Endothelial cell (in vitro differentiated cells): ENCODE data around the gene USF1. TPM values are rescaled to one million over a fixed set of nuclear protein-coding genes. Genes with fewer than 3 reads are reported as not detected.

Experiments
- DNase-seq: peaks from one replicate; pipeline ENCODE4 v3.0.0; 2021; ENCODE audit warnings: low spot score
- H3K27ac Mint-ChIP-seq: one replicate; pipeline ENCODE4 v1.8.0; 2021; ENCODE audit warnings: mixed read lengths, inconsistent platforms; ENCODE audit not compliant: unreplicated experiment
- H3K27me3 Mint-ChIP-seq: one replicate; pipeline ENCODE4 v1.8.0; 2021; ENCODE audit warnings: mild to moderate bottlenecking, moderate library complexity, mixed read lengths, inconsistent platforms; ENCODE audit not compliant: unreplicated experiment
- H3K36me3 Mint-ChIP-seq: one replicate; pipeline ENCODE4 v1.8.0; 2021; ENCODE audit warnings: mild to moderate bottlenecking, low read depth, mixed read lengths, inconsistent platforms; ENCODE audit not compliant: unreplicated experiment
- H3K4me1 Mint-ChIP-seq: one replicate; pipeline ENCODE4 v1.8.0; 2021; ENCODE audit warnings: mild to moderate bottlenecking, mixed read lengths, inconsistent platforms; ENCODE audit not compliant: unreplicated experiment
- H3K4me3 Mint-ChIP-seq: one replicate; pipeline ENCODE4 v1.8.0; 2021; ENCODE audit warnings: mild to moderate bottlenecking, mixed read lengths, inconsistent platforms; ENCODE audit not compliant: unreplicated experiment
- H3K9me3 Mint-ChIP-seq: one replicate; pipeline ENCODE4 v1.8.0; 2021; ENCODE audit warnings: mixed read lengths, inconsistent platforms; ENCODE audit not compliant: unreplicated experiment
- total RNA-seq: library from RNA; stranded (reverse); fragmentation: NEBNext Ultra II Directional; extraction: Animal tissue kit (Norgen Biotek cat#: 25700); gene quantifications from one replicate; pipeline ENCODE4 v1.2.1, GENCODE V29; 2021; ENCODE audit not compliant: unreplicated experiment
- TF ChIP-seq, protein P1 (sequence below): fragments of 200-600 bp; sonication (generic); IDR thresholded peaks from one replicate; pipeline ENCODE4 v1.5.0; 2021; ENCODE audit warnings: antibody characterized with exemption; ENCODE audit not compliant: unreplicated experiment

The USF1 gene
- total RNA-seq, 1 donor from 2014 or later, result 121 TPM

- Mint-ChIP-seq H3K9me3 (no peaks in the 10 kb centered on the region), H3K4me3 (no peak overlapping the region), H3K27me3 (peaks cover 20% of the 10 kb centered on the region), H3K27ac (no peak overlapping the region), H3K36me3 (no peaks in the 10 kb centered on the region), H3K4me1 (peaks cover 7% of the 10 kb centered on the region)
- DNase-seq, result no peak
- TF ChIP-seq, protein P1, sequence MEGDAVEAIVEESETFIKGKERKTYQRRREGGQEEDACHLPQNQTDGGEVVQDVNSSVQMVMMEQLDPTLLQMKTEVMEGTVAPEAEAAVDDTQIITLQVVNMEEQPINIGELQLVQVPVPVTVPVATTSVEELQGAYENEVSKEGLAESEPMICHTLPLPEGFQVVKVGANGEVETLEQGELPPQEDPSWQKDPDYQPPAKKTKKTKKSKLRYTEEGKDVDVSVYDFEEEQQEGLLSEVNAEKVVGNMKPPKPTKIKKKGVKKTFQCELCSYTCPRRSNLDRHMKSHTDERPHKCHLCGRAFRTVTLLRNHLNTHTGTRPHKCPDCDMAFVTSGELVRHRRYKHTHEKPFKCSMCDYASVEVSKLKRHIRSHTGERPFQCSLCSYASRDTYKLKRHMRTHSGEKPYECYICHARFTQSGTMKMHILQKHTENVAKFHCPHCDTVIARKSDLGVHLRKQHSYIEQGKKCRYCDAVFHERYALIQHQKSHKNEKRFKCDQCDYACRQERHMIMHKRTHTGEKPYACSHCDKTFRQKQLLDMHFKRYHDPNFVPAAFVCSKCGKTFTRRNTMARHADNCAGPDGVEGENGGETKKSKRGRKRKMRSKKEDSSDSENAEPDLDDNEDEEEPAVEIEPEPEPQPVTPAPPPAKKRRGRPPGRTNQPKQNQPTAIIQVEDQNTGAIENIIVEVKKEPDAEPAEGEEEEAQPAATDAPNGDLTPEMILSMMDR, result no peak
Observed at GRCh38 chr1:161082996-161083747, 37.4 kb upstream of the USF1 start.

GRCh38 chr1:161082483-161082882 lies 36.7 kb upstream of the USF1 start:
- TF ChIP-seq, protein P1, result no peak
- Mint-ChIP-seq H3K4me1 (peaks cover 7% of the 10 kb centered on the region), H3K27me3 (peaks cover 17% of the 10 kb centered on the region), H3K36me3 (no peaks in the 10 kb centered on the region), H3K27ac (no peak overlapping the region), H3K9me3 (no peaks in the 10 kb centered on the region), H3K4me3 (no peak overlapping the region)
- no peak for DNase-seq

GRCh38 chr1:161081519-161081918 lies 35.7 kb upstream of the USF1 start:
- TF ChIP-seq, protein P1, result no peak
- H3K27me3 Mint-ChIP-seq, result peaks cover 16% of the 10 kb centered on the region
- H3K9me3 Mint-ChIP-seq, result no peaks in the 10 kb centered on the region
- no peaks in the 10 kb centered on the region for H3K36me3 Mint-ChIP-seq
- peaks cover 7% of the 10 kb centered on the region for H3K4me1 Mint-ChIP-seq
- H3K27ac Mint-ChIP-seq, result no peak overlapping the region
- DNase-seq, result no peak
- no peak overlapping the region for H3K4me3 Mint-ChIP-seq

GRCh38 chr1:161080441-161081405 lies 34.9 kb upstream of the USF1 start:
- DNase-seq, result no peak
- Mint-ChIP-seq H3K9me3 (no peaks in the 10 kb centered on the region), H3K36me3 (no peaks in the 10 kb centered on the region), H3K4me1 (peaks cover 3% of the 10 kb centered on the region), H3K4me3 (no peak overlapping the region), H3K27me3 (peaks cover 14% of the 10 kb centered on the region), H3K27ac (no peak overlapping the region)
- TF ChIP-seq, protein P1, result no peak
